DND-41 (cell line): ENCODE measurements around the gene PCP2.

Experiments
- ATAC-seq: fragments of 200-7000 bp; cut with Tn5 transposase; 3 replicates; pipeline ENCODE4 v1.9.1; 2021; ENCODE audit warnings: low read depth; ENCODE audit not compliant: insufficient read depth
- DNase-seq: peaks from one replicate; pipeline ENCODE4 v3.0.0-alpha.2; 2020
- H2AFZ ChIP-seq: 2 replicates; pipeline ENCODE4 v1.6.0; 2012; ENCODE audit warnings: low read depth, low read length
- H3K27ac ChIP-seq: 2 replicates; pipeline ENCODE4 v1.5.1; 2012; ENCODE audit warnings: low read length, inconsistent platforms
- H3K27me3 ChIP-seq: fragments of 200-600 bp; sonication (generic); 2 replicates; pipeline ENCODE4 v1.6.0; 2012; ENCODE audit warnings: low read length, mild to moderate bottlenecking, inconsistent platforms; ENCODE audit not compliant: insufficient read depth, poor library complexity
- H3K36me3 ChIP-seq: 2 replicates; pipeline ENCODE4 v1.5.1; 2012; ENCODE audit warnings: low read length, inconsistent platforms; ENCODE audit not compliant: insufficient read depth
- H3K4me1 ChIP-seq: 2 replicates; pipeline ENCODE4 v1.5.1; 2012; ENCODE audit warnings: mild to moderate bottlenecking, low read length; ENCODE audit not compliant: insufficient read depth
- H3K4me2 ChIP-seq: 2 replicates; pipeline ENCODE4 v1.6.0; 2012; ENCODE audit warnings: mild to moderate bottlenecking, moderate library complexity, low read length, inconsistent platforms; ENCODE audit not compliant: insufficient read depth
- H3K4me3 ChIP-seq, 2 experiments: fragments of 200-600 bp in 1 of 2; shearing (Covaris generic) in 1 of 2; 2 replicates each; pipeline ENCODE4 v1.5.1; 2012 to 2016; ENCODE audit warnings: inconsistent platforms in 2 of 2, low read length in 2 of 2, mild to moderate bottlenecking in 2 of 2, low read depth in 1 of 2, moderate library complexity in 1 of 2
- H3K79me2 ChIP-seq: 2 replicates; pipeline ENCODE4 v1.6.0; 2012; ENCODE audit warnings: low read length, inconsistent platforms; ENCODE audit not compliant: insufficient read depth
- H3K9ac ChIP-seq: 2 replicates; pipeline ENCODE4 v1.6.0; 2012; ENCODE audit warnings: low read depth, mild to moderate bottlenecking, inconsistent platforms, low read length, moderate library complexity
- H3K9me3 ChIP-seq: 2 replicates; pipeline ENCODE4 v1.5.1; 2012; ENCODE audit warnings: low read length, moderate library complexity, mild to moderate bottlenecking, inconsistent platforms; ENCODE audit not compliant: insufficient read depth, severe bottlenecking
- H4K20me1 ChIP-seq: 2 replicates; pipeline ENCODE4 v1.6.0; 2012; ENCODE audit warnings: low read length; ENCODE audit not compliant: insufficient read depth
- EZH2 ChIP-seq: IDR thresholded peaks from 3 replicates; pipeline ENCODE4 v1.6.1; 2012; ENCODE audit warnings: borderline replicate concordance, low read depth, mild to moderate bottlenecking, moderate library complexity, low read length, inconsistent platforms; ENCODE audit not compliant: severe bottlenecking
- TF ChIP-seq, protein P1 (sequence below): IDR thresholded peaks from 2 replicates; pipeline ENCODE4 v1.5.1; 2012; ENCODE audit warnings: borderline replicate concordance, low read length, moderate library complexity, mild to moderate bottlenecking; ENCODE audit not compliant: poor library complexity, severe bottlenecking; ENCODE audit errors: extremely low read depth

The PCP2 gene

DNA sequence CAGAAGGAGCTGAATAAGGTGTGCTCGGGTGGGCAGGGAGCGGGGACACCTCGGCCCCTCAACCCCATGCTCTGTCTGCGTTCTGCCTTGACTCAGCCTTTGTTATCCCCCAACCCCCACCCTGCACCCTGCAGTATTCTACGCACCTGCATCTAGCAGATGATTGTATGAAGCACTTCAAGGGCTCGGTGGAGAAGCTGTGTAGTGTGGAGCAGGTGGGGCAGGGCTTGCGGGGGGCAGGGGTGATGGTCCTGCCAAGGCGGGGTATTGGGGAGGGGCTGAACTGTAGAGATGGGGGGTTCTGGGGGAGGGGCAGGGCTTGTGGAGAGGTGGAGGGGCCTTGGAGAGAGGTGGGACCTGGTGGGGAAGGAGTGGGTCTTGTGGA lies 9.5 kb upstream of the PCP2 start:
- H3K27ac ChIP-seq = no peak overlapping the region
- no peaks in the 10 kb centered on the region for H4K20me1 ChIP-seq
- no peak overlapping the region for H3K4me2 ChIP-seq
- no peak; the same call in 2 of the 3 replicates for ATAC-seq
- peaks cover 5% of the 10 kb centered on the region for H3K9me3 ChIP-seq
- H3K4me3 ChIP-seq = no peak overlapping the region
- H3K27me3 ChIP-seq = no peaks in the 10 kb centered on the region
- H3K79me2 ChIP-seq = no peaks in the 10 kb centered on the region
- no peak for TF ChIP-seq EZH2
- TF ChIP-seq, protein P1, sequence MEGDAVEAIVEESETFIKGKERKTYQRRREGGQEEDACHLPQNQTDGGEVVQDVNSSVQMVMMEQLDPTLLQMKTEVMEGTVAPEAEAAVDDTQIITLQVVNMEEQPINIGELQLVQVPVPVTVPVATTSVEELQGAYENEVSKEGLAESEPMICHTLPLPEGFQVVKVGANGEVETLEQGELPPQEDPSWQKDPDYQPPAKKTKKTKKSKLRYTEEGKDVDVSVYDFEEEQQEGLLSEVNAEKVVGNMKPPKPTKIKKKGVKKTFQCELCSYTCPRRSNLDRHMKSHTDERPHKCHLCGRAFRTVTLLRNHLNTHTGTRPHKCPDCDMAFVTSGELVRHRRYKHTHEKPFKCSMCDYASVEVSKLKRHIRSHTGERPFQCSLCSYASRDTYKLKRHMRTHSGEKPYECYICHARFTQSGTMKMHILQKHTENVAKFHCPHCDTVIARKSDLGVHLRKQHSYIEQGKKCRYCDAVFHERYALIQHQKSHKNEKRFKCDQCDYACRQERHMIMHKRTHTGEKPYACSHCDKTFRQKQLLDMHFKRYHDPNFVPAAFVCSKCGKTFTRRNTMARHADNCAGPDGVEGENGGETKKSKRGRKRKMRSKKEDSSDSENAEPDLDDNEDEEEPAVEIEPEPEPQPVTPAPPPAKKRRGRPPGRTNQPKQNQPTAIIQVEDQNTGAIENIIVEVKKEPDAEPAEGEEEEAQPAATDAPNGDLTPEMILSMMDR = no peak
- H3K36me3 ChIP-seq = no peaks in the 10 kb centered on the region
- H3K4me1 ChIP-seq = no peaks in the 10 kb centered on the region
- DNase-seq = no peak
- no peak overlapping the region for H2AFZ ChIP-seq
- H3K9ac ChIP-seq = no peak overlapping the region

DNA sequence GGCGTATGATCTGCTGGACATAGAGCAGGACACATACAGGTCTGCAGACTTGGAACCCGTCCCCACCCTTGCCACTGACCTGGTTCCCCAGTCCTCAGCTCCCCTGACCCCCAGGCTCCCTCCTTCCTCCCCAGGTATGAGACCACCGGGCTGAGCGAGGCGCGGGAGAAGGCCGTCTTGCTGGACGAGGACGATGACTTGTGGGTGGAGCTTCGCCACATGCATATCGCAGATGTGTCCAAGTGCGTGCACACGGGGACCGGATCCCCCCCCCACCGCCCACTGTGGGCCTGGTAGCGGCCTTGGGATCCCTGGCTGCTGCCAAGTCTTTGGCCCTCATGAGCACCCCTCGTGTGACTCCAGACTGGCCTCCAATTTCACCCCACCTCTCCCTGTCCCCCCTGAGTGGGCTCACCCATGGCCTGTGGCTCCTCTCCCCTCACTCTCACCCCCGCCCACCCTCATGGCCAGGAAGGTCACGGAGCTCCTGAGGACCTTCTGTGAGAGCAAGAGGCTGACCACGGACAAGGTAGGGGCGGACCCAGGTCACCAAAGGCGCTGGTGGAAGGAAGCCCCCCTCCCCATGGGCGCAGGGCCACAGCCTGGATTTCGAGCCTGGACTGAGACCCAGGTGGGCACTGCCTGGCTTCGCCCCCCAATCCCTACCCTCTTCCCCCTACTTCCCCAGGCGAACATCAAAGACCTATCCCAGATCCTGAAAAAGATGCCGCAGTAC lies 8.9 kb upstream of the PCP2 start:
- H4K20me1 ChIP-seq = no peaks in the 10 kb centered on the region
- no peaks in the 10 kb centered on the region for H3K4me1 ChIP-seq
- no peak overlapping the region for H3K4me2 ChIP-seq
- H3K9ac ChIP-seq = no peak overlapping the region
- no peak overlapping the region for H2AFZ ChIP-seq
- no peak overlapping the region for H3K4me3 ChIP-seq
- no peaks in the 10 kb centered on the region for H3K27me3 ChIP-seq
- no peak for TF ChIP-seq EZH2
- H3K79me2 ChIP-seq = no peaks in the 10 kb centered on the region
- peaks cover 5% of the 10 kb centered on the region for H3K9me3 ChIP-seq
- no peak for ATAC-seq
- H3K36me3 ChIP-seq = no peaks in the 10 kb centered on the region
- DNase-seq = no peak
- no peak overlapping the region for H3K27ac ChIP-seq

DNA sequence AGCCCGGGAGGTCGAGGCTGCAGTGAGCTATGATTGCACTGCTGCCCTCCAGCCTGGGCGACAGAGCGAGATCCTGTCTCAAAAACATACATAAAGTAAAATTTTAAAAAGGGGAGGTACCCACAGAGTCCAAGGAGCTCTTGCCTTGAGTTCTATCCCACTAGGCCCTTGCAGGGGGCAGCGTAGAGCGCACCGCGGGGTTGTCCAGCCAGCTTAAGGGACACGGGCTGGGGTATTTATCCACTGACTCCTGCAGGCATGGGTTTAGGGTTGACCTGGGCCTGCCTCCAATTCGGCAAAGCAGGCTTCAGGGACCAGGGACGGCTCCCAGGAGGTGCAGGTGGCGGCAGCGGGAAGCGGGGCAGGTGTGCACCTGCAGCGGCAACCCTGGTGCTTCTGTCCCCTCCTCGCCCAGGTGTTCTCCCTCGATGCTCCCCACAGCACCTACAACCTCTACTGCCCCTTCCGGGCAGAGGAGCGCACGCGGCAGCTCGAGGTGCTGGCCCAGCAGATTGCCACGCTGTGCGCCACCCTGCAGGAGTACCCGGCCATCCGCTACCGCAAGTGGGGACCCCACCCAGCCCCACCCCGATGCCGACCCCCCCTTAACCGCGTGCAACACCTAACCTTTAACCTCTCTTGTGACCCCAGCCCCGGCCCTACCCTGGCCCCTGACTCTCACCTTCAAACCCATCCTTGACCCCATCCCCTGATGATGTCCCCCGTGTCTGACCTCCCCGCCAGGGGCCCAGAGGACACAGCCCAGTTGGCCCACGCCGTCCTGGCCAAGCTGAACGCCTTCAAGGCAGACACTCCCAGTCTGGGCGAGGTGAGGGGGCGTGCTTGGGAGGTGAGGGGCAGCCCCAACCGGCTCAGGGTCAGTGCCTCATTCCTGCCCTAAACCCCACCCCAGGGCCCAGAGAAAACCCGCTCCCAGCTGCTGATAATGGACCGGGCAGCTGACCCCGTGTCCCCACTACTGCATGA lies 8.1 kb upstream of the PCP2 start:
- DNase-seq = no peak
- Histone ChIP-seq H3K27me3 (no peaks in the 10 kb centered on the region), H3K9ac (no peak overlapping the region), H3K36me3 (no peaks in the 10 kb centered on the region), H4K20me1 (no peaks in the 10 kb centered on the region), H3K79me2 (no peaks in the 10 kb centered on the region), H2AFZ (no peak overlapping the region), H3K9me3 (peaks cover 5% of the 10 kb centered on the region), H3K27ac (no peak overlapping the region), H3K4me3 (no peak overlapping the region), H3K4me2 (no peak overlapping the region), H3K4me1 (no peaks in the 10 kb centered on the region)
- no peak for TF ChIP-seq EZH2
- TF ChIP-seq, protein P1 = peak; percentile 19
- ATAC-seq = no peak

DNA sequence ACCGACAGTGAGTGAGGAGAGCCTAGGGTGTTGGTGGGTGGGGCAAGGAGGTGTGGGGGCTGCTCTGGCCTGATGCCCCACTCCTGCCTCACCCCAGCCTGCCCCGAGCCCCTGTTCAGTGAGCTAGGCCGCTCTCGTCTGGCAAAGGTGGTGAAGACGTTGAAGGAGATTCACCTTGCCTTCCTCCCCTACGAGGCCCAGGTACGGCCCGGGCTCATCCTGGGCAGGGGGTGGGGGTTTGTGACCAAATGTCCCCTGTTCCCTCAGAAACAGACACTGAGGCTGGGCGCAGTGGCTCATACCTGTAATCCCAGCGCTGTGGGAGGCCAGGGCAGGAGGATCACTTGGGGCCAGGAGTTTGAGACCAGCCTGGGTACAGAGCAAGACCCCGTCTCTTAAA lies 7.3 kb upstream of the PCP2 start:
- Histone ChIP-seq H3K27me3 (no peaks in the 10 kb centered on the region), H3K79me2 (no peaks in the 10 kb centered on the region), H3K4me3 (no peak overlapping the region), H3K9me3 (peaks cover 5% of the 10 kb centered on the region), H4K20me1 (no peaks in the 10 kb centered on the region), H3K4me2 (no peak overlapping the region), H3K36me3 (no peaks in the 10 kb centered on the region), H2AFZ (no peak overlapping the region), H3K27ac (no peak overlapping the region), H3K9ac (no peak overlapping the region), H3K4me1 (no peaks in the 10 kb centered on the region)
- TF ChIP-seq, protein P1 = no peak
- DNase-seq = no peak
- ATAC-seq = no peak
